GM12892 (cell line): ENCODE data around the gene ABTB2.

ENCODE experiments used
- DNase-seq: peaks from one replicate; pipeline ENCODE4 v3.0.0; 2011; ENCODE audit not compliant: insufficient read length
- FAIRE-seq: peaks from 2 replicates; lab custom pipeline; 2011; peaks lifted over from hg19 to GRCh38; lab: Jason Lieb, UNC
- POLR2A ChIP-seq: IDR thresholded peaks from 2 replicates; pipeline ENCODE4 v1.6.1; 2011; ENCODE audit warnings: low read depth, low read length, control low read depth
- POLR2AphosphoS5 ChIP-seq: IDR thresholded peaks from 2 replicates; pipeline ENCODE4 v1.6.1; 2011; ENCODE audit warnings: low read depth, low read length, control low read depth
- TAF1 ChIP-seq: IDR thresholded peaks from 2 replicates; pipeline ENCODE4 v1.6.1; 2011; ENCODE audit warnings: low read depth, mild to moderate bottlenecking, control low read depth, low read length, borderline replicate concordance

Gene ABTB2

GRCh38 chr11:34148504-34149165, 209.2 kb downstream of the ABTB2 start:
- no peak for FAIRE-seq
- no peak for TF ChIP-seq POLR2A
- no peak for DNase-seq

- TF ChIP-seq POLR2AphosphoS5 = no peak
- TF ChIP-seq TAF1 = no peak
- TF ChIP-seq POLR2A = no peak
- FAIRE-seq = no peak
- DNase-seq = no peak
Measured at GRCh38 chr11:34147581-34147980, 210.2 kb downstream of the ABTB2 start.

- TF ChIP-seq POLR2A (no peak), TAF1 (no peak), POLR2AphosphoS5 (no peak)
- DNase-seq = no peak
- FAIRE-seq = peak; percentile 74
Measured at GRCh38 chr11:34146866-34147265, 210.9 kb downstream of the ABTB2 start.

DNA sequence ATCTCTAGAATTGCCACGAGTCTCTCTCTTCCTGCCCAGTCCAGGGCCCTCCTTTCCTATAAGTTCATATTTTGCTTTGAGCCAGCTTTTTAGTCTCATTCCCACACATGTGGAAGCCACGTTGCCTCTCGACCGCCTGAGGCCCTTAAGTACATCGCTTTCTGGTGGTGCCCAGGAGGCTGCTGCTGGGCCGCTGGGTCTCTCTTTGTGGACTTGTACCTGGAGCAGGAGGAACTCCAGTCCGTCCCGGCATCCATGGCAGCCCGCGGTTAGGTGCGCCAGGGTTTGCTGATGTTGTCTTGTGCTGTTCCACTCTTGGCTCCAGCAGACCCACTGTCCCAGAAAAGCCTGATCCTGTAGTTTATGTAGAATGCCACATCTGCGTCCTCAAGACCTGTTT, 211.4 kb downstream of the ABTB2 start:
- DNase-seq (no peak), FAIRE-seq (no peak)
- TF ChIP-seq POLR2AphosphoS5 = no peak
- TF ChIP-seq TAF1 = no peak
- TF ChIP-seq POLR2A = no peak

- FAIRE-seq = peak; percentile 94
- no peak for DNase-seq
- TF ChIP-seq TAF1 (no peak), POLR2AphosphoS5 (no peak), POLR2A (no peak)
Measured at GRCh38 chr11:34145847-34146381, 211.9 kb downstream of the ABTB2 start.

- TF ChIP-seq POLR2AphosphoS5 (no peak), TAF1 (no peak)
- DNase-seq (no peak), FAIRE-seq (peak; percentile 98)
Measured at GRCh38 chr11:34145073-34145472, 212.7 kb downstream of the ABTB2 start.

- DNase-seq (no peak), FAIRE-seq (no peak)
- TF ChIP-seq POLR2AphosphoS5 = no peak
Measured at GRCh38 chr11:34143048-34143447, 214.8 kb downstream of the ABTB2 start.

DNA sequence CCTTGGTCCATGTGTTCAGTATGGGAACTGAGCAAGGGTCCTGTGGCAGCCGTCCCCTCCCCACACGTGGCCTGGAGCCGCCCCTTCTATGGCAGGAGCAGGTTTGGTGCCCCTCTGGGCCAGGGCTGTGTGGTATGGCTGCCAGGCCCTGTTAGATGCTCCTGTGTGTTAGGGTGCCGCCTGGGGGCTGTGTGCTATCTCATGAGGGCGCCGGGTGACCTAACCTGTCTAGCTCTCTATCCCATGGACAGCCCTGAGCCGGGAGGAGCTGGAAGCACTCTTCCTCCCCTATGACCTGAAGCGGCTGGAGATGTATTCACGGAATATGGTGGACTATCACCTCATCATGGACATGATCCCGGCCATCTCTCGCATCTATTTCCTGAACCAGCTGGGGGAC, 217.7 kb downstream of the ABTB2 start:
- no peak for FAIRE-seq
- DNase-seq = no peak
- TF ChIP-seq POLR2A (no peak), TAF1 (no peak), POLR2AphosphoS5 (no peak)

GRCh38 chr11:34139346-34139745, 218.5 kb downstream of the ABTB2 start:
- TF ChIP-seq TAF1 = no peak
- FAIRE-seq = no peak
- no peak for DNase-seq

DNA sequence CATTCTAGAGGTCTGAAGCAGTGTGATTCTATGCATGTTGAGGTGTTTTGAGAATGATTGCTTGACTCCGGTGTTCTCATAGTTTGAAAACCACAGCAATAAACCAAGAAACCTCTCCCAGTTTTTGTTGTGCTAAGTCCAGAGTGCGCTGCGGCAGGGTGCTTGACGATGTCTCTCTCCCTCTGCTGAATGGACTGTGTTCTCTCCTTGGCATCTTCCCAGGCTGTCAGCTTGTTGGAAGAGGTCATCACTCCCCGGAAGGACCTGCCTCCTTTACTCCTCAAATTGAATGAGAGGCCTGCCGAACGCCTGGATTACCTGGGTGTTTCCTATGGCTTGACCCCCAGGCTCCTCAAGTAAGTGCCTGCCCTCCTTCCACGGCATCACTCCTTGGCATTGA, 221.4 kb downstream of the ABTB2 start:
- TF ChIP-seq POLR2A (no peak), TAF1 (no peak)
- FAIRE-seq (no peak), DNase-seq (no peak)

- no peak for FAIRE-seq
- TF ChIP-seq POLR2A (no peak), TAF1 (no peak), POLR2AphosphoS5 (no peak)
- no peak for DNase-seq
Measured at GRCh38 chr11:34135439-34135838, 222.4 kb downstream of the ABTB2 start.

DNA sequence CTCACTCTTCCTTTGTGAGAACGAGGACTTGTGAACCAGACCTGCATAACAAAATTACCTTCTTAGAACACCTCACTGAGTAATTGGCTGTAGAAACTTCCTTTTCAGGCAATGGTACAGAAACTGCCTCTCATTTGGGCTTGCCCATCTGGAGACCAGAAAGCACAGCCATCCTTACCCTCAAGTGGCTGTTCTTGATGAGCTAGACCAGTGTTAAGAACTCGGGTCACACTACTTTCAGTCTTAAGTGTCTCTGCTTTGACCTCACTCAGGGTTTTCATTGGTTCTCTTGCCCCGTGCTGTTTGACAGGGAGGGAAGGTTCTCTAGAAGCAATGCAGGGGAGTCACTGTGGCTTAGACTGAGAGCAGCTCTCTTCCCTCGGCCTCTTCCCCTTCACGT, 223.0 kb downstream of the ABTB2 start:
- DNase-seq (no peak), FAIRE-seq (peak; percentile 70)
- no peak for TF ChIP-seq POLR2A
- TF ChIP-seq TAF1 = no peak
- TF ChIP-seq POLR2AphosphoS5 = no peak

- DNase-seq = no peak
- FAIRE-seq = no peak
- TF ChIP-seq POLR2A = no peak
- TF ChIP-seq POLR2AphosphoS5 = no peak
- no peak for TF ChIP-seq TAF1
Measured at GRCh38 chr11:34132261-34132965, 225.4 kb downstream of the ABTB2 start.
